Endodermal cell (in vitro differentiated cells): ENCODE measurements around the gene DNM2. TPM values are rescaled to one million over a fixed set of nuclear protein-coding genes. Genes with fewer than 3 reads are reported as not detected.

Experiments
- DNase-seq: peaks from one replicate; pipeline ENCODE4 v3.0.0-alpha.2; 2017
- H3K27ac ChIP-seq: 2 replicates; pipeline ENCODE4 v1.5.1; 2013; ENCODE audit warnings: mild to moderate bottlenecking, low read depth, low read length, moderate library complexity
- H3K27me3 ChIP-seq: 2 replicates; pipeline ENCODE4 v1.6.1; 2013; ENCODE audit warnings: mild to moderate bottlenecking, low read length, moderate library complexity; ENCODE audit not compliant: insufficient read depth, control insufficient read depth, poor library complexity, severe bottlenecking
- H3K36me3 ChIP-seq: 2 replicates; pipeline ENCODE4 v1.7.0; 2013; ENCODE audit warnings: mild to moderate bottlenecking, low read length, moderate library complexity; ENCODE audit not compliant: control insufficient read depth, insufficient read depth
- H3K4me1 ChIP-seq: one replicate; pipeline ENCODE4 v1.7.0; 2013; ENCODE audit warnings: low read length; ENCODE audit not compliant: control insufficient read depth, insufficient read depth
- H3K4me3 ChIP-seq: 2 replicates; pipeline ENCODE4 v1.5.1; 2013; ENCODE audit warnings: mild to moderate bottlenecking, low read length, moderate library complexity
- H3K9ac ChIP-seq: 2 replicates; pipeline ENCODE4 v1.6.1; 2013; ENCODE audit warnings: mild to moderate bottlenecking, low read length, moderate library complexity; ENCODE audit not compliant: poor library complexity, severe bottlenecking; ENCODE audit errors: extremely low read depth
- H3K9me3 ChIP-seq: 2 replicates; pipeline ENCODE4 v1.6.1; 2013; ENCODE audit warnings: mild to moderate bottlenecking, low read length, moderate library complexity; ENCODE audit not compliant: control insufficient read depth
- H3K27ac Mint-ChIP-seq: 2 replicates; pipeline ENCODE4 v1.8.0; 2020; ENCODE audit warnings: mixed read lengths
- H3K27me3 Mint-ChIP-seq: 2 replicates; pipeline ENCODE4 v1.8.0; 2021; ENCODE audit warnings: mild to moderate bottlenecking, mixed read lengths; ENCODE audit not compliant: insufficient read depth
- H3K36me3 Mint-ChIP-seq: 2 replicates; pipeline ENCODE4 v1.8.0; 2020; ENCODE audit warnings: low read depth, mixed read lengths
- H3K4me1 Mint-ChIP-seq: 2 replicates; pipeline ENCODE4 v1.8.0; 2020; ENCODE audit warnings: mixed read lengths
- H3K4me3 Mint-ChIP-seq: 2 replicates; pipeline ENCODE4 v1.8.0; 2020; ENCODE audit warnings: mild to moderate bottlenecking, moderate library complexity, mixed read lengths
- H3K9me3 Mint-ChIP-seq: 2 replicates; pipeline ENCODE4 v1.8.0; 2020; ENCODE audit warnings: mild to moderate bottlenecking, mixed read lengths
- CTCF ChIP-seq: fragments of 200-600 bp; sonication (generic); conservative IDR thresholded peaks from 2 replicates; pipeline ENCODE4 v1.5.0; 2021; ENCODE audit warnings: antibody characterized with exemption, mild to moderate bottlenecking
- WGBS, 2 experiments: methylation state at CpG; one replicate each; pipeline versions ENCODE4 v1.1.5 to v1.1.7; 2013; ENCODE audit warnings: missing lambda C conversion rate in 2 of 2, mixed read lengths in 1 of 2; ENCODE audit not compliant: insufficient coverage in 1 of 2, insufficient read length in 1 of 2; 5-methylcytosine and 5-hydroxymethylcytosine counted together
- total RNA-seq, 2 donors: library from RNA; stranded (reverse); fragmentation: NEBNext Ultra II Directional in 1 of 2; extraction: Animal tissue kit (Norgen Biotek cat#: 25700) in 1 of 2; gene quantifications; 2 replicates in 1 of 2; 3 replicates in 1 of 2; pipeline ENCODE4 v1.2.1, GENCODE V29; 2021

DNM2 gene
- total RNA-seq, 2 donors from 2014 or later, result 118 to 136 TPM

GRCh38 chr19:10815007-10815536 is 97.2 kb downstream of the DNM2 start:
- DNase-seq, result no peak
- H3K27me3 ChIP-seq, result no peaks in the 10 kb centered on the region
- H3K36me3 Mint-ChIP-seq, result peaks cover 26% of the 10 kb centered on the region
- H3K9ac ChIP-seq, result no peak overlapping the region
- peaks cover 31% of the 10 kb centered on the region for H3K36me3 ChIP-seq
- H3K4me1 ChIP-seq, result no peaks in the 10 kb centered on the region
- H3K9me3 Mint-ChIP-seq, result no peaks in the 10 kb centered on the region
- no peak overlapping the region for H3K27ac ChIP-seq
- H3K27me3 Mint-ChIP-seq, result no peaks in the 10 kb centered on the region
- H3K9me3 ChIP-seq, result no peaks in the 10 kb centered on the region
- H3K4me3 Mint-ChIP-seq, result no peak overlapping the region
- TF ChIP-seq CTCF, result no peak
- no peak overlapping the region for H3K4me3 ChIP-seq
- peak overlapping the region; percentile 37 for H3K27ac Mint-ChIP-seq
- WGBS, 2 experiments, result 97% methylated on average over 7 to 9 of the region's 9 CpGs
- H3K4me1 Mint-ChIP-seq, result no peaks in the 10 kb centered on the region

GRCh38 chr19:10815969-10816644 is 98.2 kb downstream of the DNM2 start:
- H3K4me3 Mint-ChIP-seq, result no peak overlapping the region
- H3K36me3 Mint-ChIP-seq, result peaks cover 35% of the 10 kb centered on the region

DNA sequence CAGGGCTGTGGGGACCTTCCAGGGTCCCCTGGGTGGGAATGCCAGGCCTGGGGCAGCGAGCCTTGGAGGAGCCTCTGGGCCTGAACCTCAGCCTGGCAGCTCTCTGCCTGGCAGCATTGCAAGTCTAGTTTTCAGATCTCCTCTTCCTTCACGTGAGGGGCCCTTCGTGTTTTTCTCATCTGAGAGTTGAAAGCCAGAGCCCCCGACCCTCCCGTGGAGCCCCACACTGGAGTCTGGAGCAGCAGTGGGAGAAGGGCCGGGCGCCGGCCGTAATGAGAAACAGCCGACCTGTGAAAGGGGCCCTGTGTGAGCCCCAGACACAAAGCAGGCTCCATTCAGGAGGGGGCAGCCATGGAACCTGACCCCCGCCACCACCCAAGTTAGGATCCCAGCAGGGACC is 98.8 kb downstream of the DNM2 start:
- Mint-ChIP-seq H3K4me1 (no peaks in the 10 kb centered on the region), H3K27ac (peak overlapping the region; percentile 87), H3K9me3 (no peaks in the 10 kb centered on the region), H3K36me3 (peaks cover 39% of the 10 kb centered on the region), H3K4me3 (no peak overlapping the region), H3K27me3 (no peaks in the 10 kb centered on the region)
- Histone ChIP-seq H3K9me3 (no peaks in the 10 kb centered on the region), H3K4me1 (no peaks in the 10 kb centered on the region), H3K36me3 (peaks cover 39% of the 10 kb centered on the region), H3K9ac (no peak overlapping the region), H3K27me3 (no peaks in the 10 kb centered on the region), H3K4me3 (no peak overlapping the region), H3K27ac (no peak overlapping the region)
- TF ChIP-seq CTCF, result no peak
- peak; percentile 24 for DNase-seq
- WGBS, 2 experiments, result 87 to 92% methylated on average over 5 to 11 of the region's 11 CpGs

More at GRCh38 chr19:10815969-10816644, 98.2 kb downstream of the DNM2 start:
- WGBS, 2 experiments, result 95 to 98% methylated on average over 15 to 21 of the region's 21 CpGs
- Histone ChIP-seq H3K27me3 (no peaks in the 10 kb centered on the region), H3K4me1 (no peaks in the 10 kb centered on the region), H3K27ac (no peak overlapping the region), H3K4me3 (no peak overlapping the region), H3K9ac (no peak overlapping the region), H3K36me3 (peaks cover 41% of the 10 kb centered on the region), H3K9me3 (no peaks in the 10 kb centered on the region)
- Mint-ChIP-seq H3K27ac (peak overlapping the region; percentile 87), H3K27me3 (no peaks in the 10 kb centered on the region), H3K9me3 (no peaks in the 10 kb centered on the region), H3K4me1 (no peaks in the 10 kb centered on the region)
- TF ChIP-seq CTCF, result no peak
- DNase-seq, result peak; percentile 43
